GM12892 (cell line): ENCODE measurements around the gene ULK4.
"Not testable (repeated sequence)": the region's sequence is repeated elsewhere in the genome, so short reads cannot be mapped to it uniquely, and the experiment has no call there.

Source experiments
- DNase-seq: peaks from one replicate; pipeline ENCODE4 v3.0.0; 2011; ENCODE audit not compliant: insufficient read length
- FAIRE-seq: peaks from 2 replicates; lab custom pipeline; 2011; peaks lifted over from hg19 to GRCh38; lab: Jason Lieb, UNC
- POLR2A ChIP-seq: IDR thresholded peaks from 2 replicates; pipeline ENCODE4 v1.6.1; 2011; ENCODE audit warnings: low read depth, low read length, control low read depth
- POLR2AphosphoS5 ChIP-seq: IDR thresholded peaks from 2 replicates; pipeline ENCODE4 v1.6.1; 2011; ENCODE audit warnings: low read depth, low read length, control low read depth
- TAF1 ChIP-seq: IDR thresholded peaks from 2 replicates; pipeline ENCODE4 v1.6.1; 2011; ENCODE audit warnings: low read depth, mild to moderate bottlenecking, control low read depth, low read length, borderline replicate concordance

Gene ULK4

DNA sequence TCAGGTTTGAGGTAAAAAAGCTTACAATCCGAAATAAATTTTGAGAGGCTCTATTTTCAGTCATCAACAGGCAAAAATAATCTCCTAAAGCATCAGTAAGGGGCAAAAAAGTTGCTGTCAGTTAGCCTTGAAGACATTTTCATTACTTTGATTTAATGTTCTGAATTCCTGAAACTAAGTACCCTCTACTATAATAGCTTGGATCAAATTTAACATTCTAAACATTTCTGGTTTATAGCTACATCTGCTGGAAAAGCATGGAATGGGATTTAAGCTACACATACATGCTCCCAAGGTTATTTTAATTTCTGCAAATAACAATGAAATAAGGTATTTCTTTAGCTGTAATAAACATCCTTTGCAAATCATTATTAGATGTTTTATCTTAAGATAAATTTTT, 245.4 kb downstream of the ULK4 start:
- no peak for TF ChIP-seq POLR2A
- DNase-seq (no peak), FAIRE-seq (no peak)

DNA sequence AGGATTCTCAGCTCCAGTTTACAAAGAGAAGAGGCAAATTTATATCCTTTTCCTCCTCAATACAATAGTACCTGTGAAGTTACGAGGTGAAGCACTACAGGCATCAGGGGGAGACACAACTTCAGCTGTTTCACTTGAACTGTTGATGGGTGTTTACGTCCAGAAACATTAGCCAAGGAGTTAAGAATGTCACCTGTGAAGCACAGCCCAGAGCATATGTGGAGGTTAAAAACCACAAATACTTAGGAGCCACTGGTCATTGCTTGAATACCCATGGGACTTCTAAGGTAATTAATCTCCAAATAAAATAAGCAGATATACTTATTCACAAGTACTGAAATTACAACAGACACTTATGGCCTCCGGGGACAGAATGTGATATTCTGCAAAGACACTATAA, 246.5 kb downstream of the ULK4 start:
- FAIRE-seq (no peak), DNase-seq (no peak)
- TF ChIP-seq POLR2AphosphoS5 (no peak), TAF1 (no peak), POLR2A (no peak)

DNA sequence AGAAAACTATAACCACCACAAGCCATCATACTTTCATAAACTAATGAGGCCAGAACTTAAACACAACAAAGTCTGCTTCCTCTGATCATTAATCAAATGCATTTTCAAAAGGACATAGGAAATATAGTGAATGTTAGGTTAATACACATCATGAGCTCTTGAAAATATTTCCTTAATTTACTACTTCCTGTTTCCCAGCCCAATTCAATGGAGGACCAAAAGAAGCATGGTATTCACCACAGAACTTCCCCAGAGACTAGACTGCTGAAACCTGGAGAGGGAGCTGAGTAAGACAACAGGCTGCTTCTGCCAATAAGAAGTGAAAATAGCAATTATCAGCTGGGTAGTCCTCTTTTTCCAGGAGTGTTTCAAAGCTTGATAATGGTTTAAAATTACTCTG, 250.3 kb downstream of the ULK4 start:
- TF ChIP-seq POLR2AphosphoS5, result no peak
- no peak for TF ChIP-seq TAF1
- TF ChIP-seq POLR2A, result no peak
- no peak for FAIRE-seq
- no peak for DNase-seq

DNA sequence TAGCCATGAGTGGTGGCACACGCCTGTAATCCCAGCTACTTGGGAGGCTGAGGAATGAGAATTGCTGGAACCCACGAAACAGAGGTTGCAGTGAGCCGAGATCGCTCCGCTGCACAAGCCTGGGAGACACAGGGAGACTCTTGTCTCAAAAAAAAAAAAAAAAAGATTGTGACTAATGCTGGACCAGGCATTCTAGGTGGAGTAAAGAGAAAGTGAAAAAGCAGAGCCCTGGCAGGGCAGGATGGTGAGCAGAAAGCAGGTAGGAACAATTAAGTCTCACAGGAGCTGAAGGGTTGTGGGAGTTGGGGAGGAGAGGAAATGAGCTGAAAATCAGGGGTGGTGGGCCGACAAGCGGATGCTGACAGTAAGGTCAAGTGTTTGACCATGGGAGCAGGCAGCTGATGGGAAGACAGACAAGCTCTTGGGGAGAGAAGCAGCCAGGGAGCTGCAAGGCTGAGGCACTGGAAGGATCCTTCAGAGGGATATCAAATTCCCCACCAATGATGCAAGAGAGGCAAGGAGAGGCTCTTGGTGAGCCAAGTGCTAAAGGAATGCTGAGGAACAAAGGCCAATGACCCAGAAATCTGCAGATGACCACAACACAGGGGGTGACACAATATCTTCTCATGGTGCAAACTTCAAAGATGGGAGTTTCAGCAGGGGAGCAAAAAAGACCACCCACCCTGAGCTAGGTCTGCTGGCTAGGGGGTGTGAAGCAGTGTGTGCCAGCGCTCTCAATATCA, 251.1 kb downstream of the ULK4 start:
- DNase-seq (no peak), FAIRE-seq (no peak)
- no peak for TF ChIP-seq POLR2AphosphoS5
- no peak for TF ChIP-seq TAF1

DNA sequence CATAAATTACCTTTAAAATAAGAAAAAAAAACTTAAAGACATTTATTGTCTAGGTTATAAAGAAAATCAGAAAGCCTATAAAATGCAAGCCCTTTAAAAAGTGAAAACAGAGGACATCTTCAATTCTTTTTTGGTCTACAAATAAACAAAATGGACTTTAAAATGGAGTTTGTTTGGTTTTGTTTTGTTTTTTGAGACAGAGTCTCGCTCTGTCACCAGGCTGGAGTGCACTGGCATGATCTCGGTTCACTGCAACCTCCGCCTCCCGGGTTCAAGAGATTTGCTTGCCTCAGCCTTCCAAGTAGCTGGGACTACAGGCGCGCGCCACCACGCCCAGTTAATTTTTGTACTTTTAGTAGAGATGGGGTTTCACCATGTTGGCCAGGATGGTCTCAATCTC, 252.7 kb downstream of the ULK4 start:
- DNase-seq, FAIRE-seq: not testable (repeated sequence)

DNA sequence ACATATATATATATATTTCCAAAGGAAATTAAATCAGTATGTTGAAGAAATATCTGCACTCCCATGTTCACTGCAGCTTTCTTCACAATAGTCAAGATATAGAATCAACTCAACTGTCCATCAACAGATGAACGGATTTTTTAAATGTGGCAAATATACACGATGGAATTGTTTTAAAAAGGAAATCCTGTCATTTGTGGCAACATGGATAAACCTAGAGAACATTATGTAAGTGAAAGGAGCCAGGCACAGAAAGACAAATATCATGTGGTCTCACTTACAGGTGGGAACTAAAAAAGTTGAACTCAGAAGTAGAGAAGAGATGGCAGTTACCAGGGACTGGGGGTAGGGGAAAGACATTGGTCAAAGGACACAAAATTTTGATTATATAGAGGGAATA, 253.7 kb downstream of the ULK4 start:
- TF ChIP-seq POLR2AphosphoS5, result no peak
- no peak for TF ChIP-seq POLR2A
- no peak for TF ChIP-seq TAF1
- FAIRE-seq (no peak), DNase-seq (no peak)

DNA sequence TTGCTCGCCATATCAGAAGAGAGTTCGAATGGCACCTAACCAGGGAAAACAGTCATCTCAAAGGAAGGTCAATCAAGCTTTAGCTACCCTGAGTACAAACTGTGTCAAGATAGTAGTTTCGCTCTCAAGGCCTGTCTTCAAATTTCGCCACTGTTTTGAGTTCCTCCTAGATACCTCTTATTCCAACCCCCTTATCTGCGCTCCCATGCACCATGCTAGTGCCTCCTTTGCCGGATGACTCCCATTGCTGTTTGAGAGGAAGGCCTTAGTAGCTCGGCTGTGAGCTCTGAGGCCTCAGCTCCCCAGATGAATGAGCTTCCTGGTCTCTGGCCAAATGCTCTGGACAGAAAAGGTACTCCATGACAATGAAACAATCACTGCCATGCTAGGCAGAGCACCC, 256.0 kb downstream of the ULK4 start:
- FAIRE-seq (no peak), DNase-seq (no peak)
- TF ChIP-seq POLR2A, result no peak
- TF ChIP-seq TAF1, result no peak
- TF ChIP-seq POLR2AphosphoS5, result no peak

DNA sequence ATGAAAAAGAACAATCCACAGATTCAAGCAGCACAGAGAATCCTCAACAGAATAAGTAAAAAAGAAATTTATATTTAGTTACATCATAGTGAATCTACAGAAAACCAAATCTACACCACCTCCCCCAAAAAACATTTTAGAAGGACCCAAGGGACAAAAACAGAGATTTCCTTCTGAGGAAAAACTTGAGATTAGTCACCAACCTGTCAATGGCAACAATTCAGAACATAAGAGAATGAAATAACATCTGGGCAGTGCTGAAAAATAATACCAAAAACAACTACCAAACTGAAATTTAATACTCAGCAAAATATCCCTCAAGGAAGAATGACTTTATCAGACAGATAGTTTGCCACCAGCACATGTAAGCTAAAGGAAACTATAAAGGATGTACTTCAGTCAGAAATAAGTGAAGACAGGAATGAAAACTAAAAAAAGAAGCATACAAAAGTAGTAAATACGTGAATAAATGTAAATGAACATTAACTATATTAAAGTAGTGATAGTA, 260.7 kb downstream of the ULK4 start:
- DNase-seq, result no peak
- no peak for TF ChIP-seq TAF1
- FAIRE-seq, result no peak

DNA sequence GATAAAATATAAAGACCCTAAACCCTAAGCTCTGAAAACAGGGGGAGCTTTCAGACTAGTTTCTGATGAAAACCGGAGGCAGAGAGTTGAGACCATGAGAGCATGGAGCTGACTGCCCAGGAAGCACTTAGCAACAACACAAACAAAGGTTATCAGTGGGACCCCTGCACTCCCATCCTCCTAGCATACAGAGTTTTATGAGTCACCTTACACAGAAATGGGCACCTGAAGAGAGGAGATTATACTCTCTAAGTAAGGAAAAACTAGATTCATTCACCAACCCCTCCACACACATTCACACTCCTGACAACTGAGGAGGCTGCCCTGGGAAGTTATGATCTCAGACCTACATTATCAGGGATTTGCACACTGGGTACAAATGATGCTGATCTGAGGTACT, 261.7 kb downstream of the ULK4 start:
- DNase-seq (no peak), FAIRE-seq (no peak)
- TF ChIP-seq POLR2AphosphoS5 (no peak), POLR2A (no peak), TAF1 (no peak)

DNA sequence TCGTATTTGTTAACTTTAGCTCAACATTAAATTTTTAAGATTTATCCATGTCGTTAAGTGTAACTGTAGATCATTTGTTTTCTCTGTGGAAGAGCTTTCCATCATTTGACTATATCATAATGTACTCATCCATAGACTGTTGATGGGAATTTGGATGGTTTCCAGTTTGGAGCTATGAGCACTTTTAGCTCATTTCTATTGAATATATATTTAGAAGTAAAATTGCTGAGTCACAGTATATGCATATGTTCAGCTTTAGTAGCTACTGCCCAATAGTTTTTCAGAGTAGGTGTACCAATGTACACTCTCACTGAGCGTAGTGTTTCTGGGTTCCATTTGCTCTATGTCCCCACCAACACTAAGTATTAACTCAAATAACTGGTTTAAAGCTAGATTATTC, 263.0 kb downstream of the ULK4 start:
- DNase-seq (no peak), FAIRE-seq (no peak)
- TF ChIP-seq TAF1, result no peak
- TF ChIP-seq POLR2A, result no peak
- no peak for TF ChIP-seq POLR2AphosphoS5

DNA sequence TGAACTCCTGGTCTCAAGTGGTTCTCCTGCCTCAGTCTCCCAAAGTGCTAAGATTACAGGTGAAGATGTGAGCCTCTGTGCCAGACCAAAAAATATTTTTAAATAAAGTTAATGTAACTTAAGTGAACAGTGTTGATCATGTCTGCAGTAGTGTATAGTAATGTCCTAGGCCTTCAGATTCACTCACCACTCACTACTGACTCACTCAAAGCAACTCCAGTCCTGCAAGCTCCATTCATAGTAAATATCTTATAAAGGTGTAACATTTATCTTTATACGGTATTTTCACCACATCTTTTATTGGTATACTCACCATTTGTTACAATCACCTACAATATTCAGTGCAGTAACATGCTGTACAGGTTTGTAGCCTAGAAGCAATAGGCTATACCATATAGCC, 264.2 kb downstream of the ULK4 start:
- DNase-seq (no peak), FAIRE-seq (no peak)
- TF ChIP-seq TAF1, result no peak
- TF ChIP-seq POLR2A, result no peak

DNA sequence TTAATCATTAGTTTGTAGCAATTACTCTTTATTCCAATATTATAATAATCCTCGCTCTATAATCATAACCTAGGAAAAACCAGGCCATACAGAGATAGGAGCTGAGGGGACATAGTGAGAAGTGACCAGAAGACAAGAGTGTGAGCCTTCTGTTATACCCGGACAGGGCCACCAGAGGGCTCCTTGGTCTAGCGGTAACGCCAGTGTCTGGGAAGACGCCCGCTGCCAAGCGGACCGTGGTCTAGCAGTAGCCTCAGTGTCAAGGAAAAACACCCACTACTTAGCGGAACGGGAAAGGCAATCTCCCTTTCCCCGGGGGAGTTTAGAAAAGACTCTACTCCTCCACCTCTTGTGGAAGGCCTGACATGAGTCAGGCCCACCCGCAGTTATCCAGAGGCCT, 266.1 kb downstream of the ULK4 start:
- not testable (repeated sequence) for FAIRE-seq

DNA sequence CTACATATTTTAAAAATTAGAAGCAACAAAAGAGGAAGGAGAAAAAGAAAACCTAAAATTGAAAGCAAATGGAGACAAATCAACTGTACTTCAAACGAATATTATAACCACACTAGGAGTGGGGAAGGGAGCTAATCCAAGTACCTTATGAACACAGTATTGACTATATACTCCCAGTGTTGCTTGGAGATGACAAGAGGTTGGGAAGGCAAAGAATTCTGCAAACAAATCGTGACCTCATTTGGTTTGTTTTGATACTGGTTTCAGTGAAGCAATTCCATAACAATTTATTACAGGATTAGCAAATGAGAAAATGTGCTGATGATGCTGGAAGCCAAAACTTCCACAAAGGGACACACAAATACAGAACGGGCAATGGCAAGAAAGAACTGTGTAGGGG, 268.1 kb downstream of the ULK4 start:
- DNase-seq (no peak), FAIRE-seq (no peak)
- TF ChIP-seq POLR2AphosphoS5, result no peak
- no peak for TF ChIP-seq TAF1
- no peak for TF ChIP-seq POLR2A

More for the DNA sequence above, 266.1 kb downstream of the ULK4 start:
- not testable (repeated sequence) for DNase-seq

DNA sequence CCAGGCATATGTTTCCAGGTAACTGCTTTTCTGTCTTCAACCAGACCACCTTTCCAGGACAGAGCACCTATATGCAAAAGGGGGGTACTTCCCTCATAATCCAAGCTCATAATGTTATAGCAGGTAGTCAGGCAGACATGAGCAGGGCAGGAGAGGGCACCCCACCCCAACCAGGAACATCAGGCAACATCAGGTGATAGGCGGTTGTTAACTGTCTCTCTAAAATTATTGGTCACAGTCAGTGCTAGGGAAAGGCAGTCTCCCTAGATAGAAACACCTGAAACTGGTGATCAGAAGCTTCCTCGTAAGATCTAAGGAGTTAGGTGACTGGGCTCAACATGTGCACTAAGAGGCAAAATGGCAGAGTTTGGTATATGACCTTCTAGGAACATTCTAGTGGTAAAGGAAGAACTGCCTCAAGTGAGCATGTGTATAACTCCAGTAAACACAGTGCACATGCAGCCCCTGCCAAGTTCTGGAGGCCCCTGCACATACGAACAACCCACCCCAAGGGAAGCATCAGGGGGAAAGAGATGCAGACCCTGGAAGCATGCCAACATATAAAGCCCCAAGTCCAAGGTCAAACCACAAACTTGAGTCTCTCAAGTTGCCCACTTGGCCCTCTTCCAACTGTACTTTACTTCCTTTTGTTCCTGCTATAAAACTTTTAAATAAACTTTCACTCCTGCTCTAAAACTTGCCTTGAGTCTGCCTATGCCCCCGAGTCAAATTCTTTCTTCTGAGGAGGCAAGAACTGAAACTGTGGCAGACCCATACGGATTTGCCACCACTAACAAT, 270.9 kb downstream of the ULK4 start:
- no peak for DNase-seq
- no peak for TF ChIP-seq POLR2A
- no peak for TF ChIP-seq POLR2AphosphoS5
- no peak for TF ChIP-seq TAF1
- FAIRE-seq, result no peak
